GM20431 (cell line): ENCODE data around the gene TRIM56.
"Not testable (repeated sequence)": the region's sequence is repeated elsewhere in the genome, so short reads cannot be mapped to it uniquely, and the experiment has no call there.

ENCODE experiments used
- in situ Hi-C: fragments of 300-500 bp; cut with MseI, MboI; formaldehyde crosslinking; loops from one replicate; pipeline ENCODE4 v1.15.0; 2020; ENCODE audit warnings: low sequenced_read_pairs; ENCODE audit not compliant: unreplicated experiment

Gene TRIM56

DNA sequence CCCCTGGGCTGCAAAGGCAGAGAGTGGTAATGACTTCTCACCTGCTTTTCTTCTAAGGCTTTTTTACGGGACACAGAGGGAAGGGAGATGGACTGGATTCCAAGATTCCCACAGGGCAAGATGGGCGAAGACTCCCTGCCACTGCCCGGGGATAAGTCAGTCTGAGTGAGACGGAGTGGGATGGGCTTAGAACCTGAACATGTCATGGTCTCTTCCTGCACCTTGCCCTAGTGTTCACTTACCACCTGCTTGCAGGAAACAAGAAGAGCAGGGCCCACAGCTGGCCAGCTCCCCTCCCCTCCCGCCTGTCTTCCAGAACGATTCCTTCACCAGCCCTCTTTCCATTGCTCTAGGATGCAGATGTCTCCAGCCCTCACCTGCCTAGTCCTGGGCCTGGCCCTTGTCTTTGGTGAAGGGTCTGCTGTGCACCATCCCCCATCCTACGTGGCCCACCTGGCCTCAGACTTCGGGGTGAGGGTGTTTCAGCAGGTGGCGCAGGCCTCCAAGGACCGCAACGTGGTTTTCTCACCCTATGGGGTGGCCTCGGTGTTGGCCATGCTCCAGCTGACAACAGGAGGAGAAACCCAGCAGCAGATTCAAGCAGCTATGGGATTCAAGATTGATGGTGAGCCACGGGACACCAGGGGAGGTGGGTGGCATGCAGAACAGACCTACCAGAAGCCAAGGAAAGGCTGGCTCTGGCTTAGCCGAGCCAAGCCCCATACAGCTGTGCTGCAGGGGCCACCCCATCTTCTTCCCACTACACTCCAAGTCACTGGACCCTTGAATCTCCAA lies 43.0 kb downstream of the TRIM56 start:
- in situ Hi-C loops = no loop called here

DNA sequence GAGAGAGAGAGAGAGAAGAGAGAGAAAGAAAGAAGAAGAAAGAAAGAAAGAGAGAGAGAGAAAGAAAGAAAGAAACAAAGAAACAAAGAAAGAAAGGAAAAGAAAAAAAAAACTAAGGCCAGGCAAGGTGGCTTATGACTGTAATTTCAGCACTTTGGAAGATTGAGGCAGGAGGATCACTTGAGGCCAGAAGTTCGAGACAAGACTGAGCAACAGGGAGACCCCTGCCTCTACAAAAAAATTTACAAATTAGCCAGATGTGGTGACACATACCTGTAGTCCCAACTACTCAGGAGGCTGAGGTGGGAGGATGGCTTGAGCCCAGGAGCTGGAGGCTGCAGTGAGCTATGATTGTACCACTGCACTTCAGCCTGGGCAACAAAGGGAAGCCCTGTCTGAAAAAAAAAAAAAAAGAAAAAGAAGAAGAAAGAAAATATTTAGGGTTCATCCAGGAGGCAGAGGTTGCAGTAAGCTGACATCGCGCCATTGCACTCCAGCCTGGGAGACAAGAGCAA lies 44.4 kb downstream of the TRIM56 start:
- in situ Hi-C loops = no loop called here

- in situ Hi-C loops = not testable (repeated sequence)
Measured at GRCh38 chr7:101132626-101133600, 47.6 kb downstream of the TRIM56 start.

DNA sequence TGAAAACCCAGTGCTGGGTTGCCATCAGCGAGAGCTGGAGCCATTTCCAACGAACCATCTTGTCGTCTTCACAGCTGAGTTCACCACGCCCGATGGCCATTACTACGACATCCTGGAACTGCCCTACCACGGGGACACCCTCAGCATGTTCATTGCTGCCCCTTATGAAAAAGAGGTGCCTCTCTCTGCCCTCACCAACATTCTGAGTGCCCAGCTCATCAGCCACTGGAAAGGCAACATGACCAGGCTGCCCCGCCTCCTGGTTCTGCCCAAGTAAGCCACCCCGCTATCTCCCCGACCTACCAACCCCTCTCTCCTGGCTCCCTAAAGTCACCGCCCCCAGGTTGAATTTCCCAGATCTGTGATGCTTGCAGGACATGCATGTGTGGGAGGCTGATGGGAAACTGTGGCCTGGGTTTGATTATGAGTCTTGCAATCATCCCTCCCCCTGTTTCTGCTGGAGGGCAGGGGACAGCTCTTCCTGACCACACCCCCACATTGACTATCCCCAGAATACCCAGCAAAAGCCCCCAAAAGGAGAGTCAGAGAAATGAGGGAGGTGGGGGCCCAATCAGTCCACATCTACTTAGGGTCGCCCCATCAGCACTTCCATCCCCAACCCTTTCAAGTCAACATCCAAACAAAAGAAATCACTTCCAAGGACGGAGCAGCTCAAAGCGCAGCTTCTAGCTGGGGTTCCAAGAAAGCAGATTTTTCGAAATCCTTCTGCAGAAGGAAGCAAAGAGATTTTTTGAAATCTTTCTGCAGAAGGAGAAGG lies 48.5 kb downstream of the TRIM56 start:
- in situ Hi-C loops = no loop called here

DNA sequence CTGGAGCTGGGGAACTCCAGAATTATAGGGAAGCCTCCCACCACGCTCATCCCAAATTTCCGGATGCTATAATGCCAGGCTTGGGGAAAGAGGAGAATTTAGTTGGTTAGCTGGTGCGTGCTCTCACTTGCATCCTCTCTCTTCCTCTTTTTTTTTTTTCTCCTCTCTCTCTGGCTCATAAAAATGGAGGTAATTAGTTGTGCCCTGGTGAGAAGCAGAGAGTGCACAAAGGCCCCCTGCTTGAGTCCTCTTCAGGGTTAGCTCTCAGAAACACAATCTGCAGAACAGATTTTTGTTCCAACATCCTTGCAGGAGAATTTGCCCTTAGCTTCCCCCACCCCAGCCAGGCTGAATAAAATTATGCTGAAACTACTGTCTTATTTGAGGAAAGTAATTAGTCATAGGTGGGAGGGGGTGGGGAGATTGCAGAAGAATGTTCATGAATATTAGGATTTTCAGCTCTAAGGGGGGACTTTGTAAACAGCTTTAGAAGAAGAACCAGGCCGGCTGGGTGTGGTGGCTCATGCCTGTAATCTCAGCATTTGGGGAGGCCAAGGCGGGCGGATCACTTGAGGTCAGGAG lies 49.2 kb downstream of the TRIM56 start:
- in situ Hi-C loops = no loop called here

DNA sequence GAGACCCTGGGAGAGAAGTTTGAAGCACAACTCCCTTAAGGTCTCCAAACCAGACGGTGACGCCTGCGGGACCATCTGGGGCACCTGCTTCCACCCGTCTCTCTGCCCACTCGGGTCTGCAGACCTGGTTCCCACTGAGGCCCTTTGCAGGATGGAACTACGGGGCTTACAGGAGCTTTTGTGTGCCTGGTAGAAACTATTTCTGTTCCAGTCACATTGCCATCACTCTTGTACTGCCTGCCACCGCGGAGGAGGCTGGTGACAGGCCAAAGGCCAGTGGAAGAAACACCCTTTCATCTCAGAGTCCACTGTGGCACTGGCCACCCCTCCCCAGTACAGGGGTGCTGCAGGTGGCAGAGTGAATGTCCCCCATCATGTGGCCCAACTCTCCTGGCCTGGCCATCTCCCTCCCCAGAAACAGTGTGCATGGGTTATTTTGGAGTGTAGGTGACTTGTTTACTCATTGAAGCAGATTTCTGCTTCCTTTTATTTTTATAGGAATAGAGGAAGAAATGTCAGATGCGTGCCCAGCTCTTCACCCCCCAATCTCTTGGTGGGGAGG lies 52.5 kb downstream of the TRIM56 start:
- in situ Hi-C loops = no loop called here

- in situ Hi-C loops = no loop called here
Measured at GRCh38 chr7:101138213-101138870, 53.1 kb downstream of the TRIM56 start.

DNA sequence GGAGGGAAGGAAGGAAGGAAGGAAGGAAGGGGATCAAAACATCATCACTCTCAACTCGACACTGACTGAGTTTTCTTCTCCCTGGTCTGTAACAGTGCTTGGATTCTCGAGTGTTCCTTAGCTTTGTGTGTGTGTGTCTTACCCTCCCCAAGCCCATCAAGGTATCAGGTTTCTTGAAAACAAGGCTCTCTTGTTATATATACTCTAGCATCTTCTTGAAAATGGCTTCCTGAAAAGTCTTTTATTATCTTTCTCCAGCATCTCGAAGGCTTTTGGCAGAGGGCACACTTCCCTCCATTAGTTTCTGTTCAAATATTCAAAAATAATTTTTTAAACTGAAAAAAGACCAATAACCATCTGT lies 55.0 kb downstream of the TRIM56 start:
- in situ Hi-C loops = no loop called here

GRCh38 chr7:101140746-101141382 lies 55.6 kb downstream of the TRIM56 start:
- in situ Hi-C loops = no loop called here
